Fibroblast of mammary gland (primary cell): ENCODE data around the gene GRK2.

ENCODE experiments used
- DNase-seq: peaks from one replicate; pipeline ENCODE4 v3.0.0-alpha.2; 2010; ENCODE audit warnings: low read depth
- H3K4me3 ChIP-seq: 2 replicates; pipeline ENCODE4 v1.5.1; 2011; ENCODE audit warnings: low read depth, mild to moderate bottlenecking, low read length, moderate library complexity; ENCODE audit not compliant: control insufficient read depth
- CTCF ChIP-seq: conservative IDR thresholded peaks from 2 replicates; pipeline ENCODE4 v1.5.1; 2011; ENCODE audit warnings: low read depth, low read length, inconsistent platforms; ENCODE audit not compliant: control insufficient read depth, insufficient read depth

Gene GRK2

DNA sequence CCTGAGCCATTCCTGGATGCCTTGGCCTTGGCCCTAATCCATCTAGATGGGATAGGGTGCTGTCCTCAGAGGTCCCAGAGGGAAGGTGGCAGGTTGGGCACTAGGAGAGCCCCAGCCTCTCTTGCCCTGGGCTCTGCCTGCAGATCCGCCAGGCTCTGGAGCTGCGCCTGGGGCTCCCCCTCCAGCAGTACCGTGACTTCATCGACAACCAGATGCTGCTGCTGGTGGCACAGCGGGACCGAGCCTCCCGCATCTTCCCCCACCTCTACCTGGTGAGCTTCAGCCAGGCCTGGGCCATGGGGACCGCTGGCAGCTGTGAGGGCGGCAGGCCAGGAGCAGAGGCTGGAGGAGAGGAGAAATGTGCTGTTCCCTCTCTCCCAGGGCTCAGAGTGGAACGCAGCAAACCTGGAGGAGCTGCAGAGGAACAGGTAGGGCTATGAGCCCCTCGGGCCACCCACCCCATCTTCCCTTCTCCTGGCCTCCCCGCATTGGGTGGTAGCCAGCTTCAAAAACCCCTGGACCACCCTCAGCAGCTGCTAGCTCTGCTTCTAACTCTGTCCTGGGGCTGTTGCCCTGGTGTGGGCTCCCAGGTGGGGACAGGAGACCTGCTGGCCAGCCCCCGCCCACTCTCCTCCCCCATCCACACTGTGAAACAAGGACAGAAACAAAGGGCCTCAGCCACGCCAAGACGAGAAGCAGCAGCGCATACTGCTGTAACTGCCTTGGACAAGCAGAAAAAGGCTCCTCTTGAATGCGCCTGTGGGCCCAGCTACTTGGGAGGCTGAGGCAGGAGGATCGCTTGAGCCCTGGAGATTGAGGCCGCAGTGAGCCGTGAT, 42.0 kb downstream of the GRK2 start:
- DNase-seq: no peak
- no peak overlapping the region for H3K4me3 ChIP-seq
- TF ChIP-seq CTCF: no peak

DNA sequence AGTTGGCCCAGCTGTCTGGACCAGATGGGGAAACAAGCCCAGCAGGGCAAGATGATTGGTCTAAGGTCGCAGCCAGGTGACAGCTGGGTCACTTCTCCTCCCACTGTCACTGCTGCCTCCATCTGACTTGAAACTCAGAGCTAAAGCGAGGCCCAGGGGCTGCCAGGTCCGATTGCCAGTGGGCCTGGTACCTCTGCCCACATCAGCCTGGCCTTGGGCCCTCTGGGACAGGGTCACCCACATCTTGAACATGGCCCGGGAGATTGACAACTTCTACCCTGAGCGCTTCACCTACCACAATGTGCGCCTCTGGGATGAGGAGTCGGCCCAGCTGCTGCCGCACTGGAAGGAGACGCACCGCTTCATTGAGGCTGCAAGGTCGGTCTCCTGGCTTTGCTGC, 42.9 kb downstream of the GRK2 start:
- no peak for TF ChIP-seq CTCF
- DNase-seq: no peak

GRCh38 chr11:67309661-67310061, 43.4 kb downstream of the GRK2 start:
- H3K4me3 ChIP-seq: no peak overlapping the region
- no peak for DNase-seq
- no peak for TF ChIP-seq CTCF

More for the DNA sequence above, 42.9 kb downstream of the GRK2 start:
- no peak overlapping the region for H3K4me3 ChIP-seq

- no peak for TF ChIP-seq CTCF
- H3K4me3 ChIP-seq: no peak overlapping the region
- no peak for DNase-seq
These were observed 44.2 kb downstream of the GRK2 start for GRCh38 chr11:67310246-67311050.

DNA sequence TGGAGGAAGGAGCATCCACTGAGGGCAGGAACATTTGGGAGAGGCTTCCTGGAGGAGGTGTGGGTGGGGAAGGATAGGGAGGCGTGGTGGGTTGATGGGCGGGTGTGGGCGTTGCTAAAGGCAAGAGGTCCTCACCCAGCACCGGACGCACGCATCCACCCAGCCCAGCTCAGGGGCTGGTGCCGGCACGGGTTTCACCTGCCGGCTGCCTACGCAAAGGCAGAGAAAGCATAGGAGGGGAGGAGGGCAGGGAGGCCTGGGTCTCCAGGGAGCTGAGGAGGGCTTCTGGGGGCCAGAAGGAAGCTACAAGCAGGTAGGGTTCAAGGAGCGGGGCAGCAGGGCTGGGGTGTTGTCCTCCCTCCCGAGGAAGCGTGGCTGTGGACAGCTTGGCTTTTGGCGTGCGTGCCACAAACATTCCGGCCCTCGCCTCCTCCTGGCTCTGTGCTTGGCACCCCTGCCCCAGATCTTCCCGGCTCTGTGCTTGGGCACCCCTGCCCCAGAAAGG, 44.8 kb downstream of the GRK2 start:
- no peak for TF ChIP-seq CTCF
- no peak for DNase-seq

DNA sequence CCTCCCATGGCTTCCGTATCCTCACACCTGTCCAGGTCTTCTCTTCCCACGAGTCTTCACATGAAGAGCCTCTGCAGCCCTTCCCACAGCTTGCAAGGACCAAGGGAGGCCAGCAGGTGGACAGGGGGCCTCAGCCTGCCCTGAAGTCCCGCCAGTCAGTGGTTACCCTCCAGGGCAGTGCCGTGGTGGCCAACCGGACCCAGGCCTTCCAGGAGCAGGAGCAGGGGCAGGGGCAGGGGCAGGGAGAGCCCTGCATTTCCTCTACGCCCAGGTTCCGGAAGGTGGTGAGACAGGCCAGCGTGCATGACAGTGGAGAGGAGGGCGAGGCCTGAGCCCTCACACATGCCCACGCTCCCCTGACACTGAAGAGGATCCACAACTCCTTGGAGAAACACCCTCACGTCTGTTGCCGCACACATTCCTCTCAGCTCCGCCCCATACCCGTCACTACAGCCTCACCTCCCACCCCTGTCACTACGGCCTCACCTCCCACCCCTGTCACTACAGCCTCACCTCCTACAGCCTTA, 45.3 kb downstream of the GRK2 start:
- TF ChIP-seq CTCF: no peak
- no peak for DNase-seq
- H3K4me3 ChIP-seq: no peak overlapping the region

More for the DNA sequence above, 44.8 kb downstream of the GRK2 start:
- H3K4me3 ChIP-seq: no peak overlapping the region
